ENCODE results near the gene POPDC2.

Gene POPDC2

DNA sequence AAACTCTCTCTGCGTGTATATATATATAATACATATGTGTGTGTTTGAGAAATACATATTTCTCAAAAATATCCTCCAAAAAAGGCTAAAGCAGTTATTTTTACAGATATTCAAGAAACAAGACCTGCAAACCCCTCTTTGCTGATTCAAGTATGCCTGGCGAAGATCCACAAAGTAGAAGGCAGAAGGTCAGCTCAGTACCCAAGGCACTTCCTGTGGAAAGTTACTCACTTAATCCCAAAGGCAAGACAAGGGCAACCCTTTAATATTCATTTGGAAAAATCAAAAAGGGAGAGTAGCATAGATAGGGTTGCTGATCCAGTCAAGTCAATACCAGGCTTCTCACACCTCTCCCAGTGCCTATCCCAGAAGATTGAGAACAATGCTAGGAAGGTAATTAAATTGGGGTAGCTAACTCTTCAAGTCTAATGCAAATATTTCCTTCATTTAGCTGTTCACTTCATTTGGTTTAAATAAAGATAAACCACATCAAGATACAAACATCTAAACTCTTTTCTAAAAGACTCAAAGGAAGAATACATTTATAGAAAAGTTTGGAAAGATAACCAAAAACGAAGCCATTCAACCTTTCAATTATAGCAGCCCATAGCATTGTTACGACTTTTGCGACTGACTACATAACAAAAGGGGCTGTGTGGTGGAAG, 9.6 kb upstream of the POPDC2 start:
- DNase-seq: no peak

DNA sequence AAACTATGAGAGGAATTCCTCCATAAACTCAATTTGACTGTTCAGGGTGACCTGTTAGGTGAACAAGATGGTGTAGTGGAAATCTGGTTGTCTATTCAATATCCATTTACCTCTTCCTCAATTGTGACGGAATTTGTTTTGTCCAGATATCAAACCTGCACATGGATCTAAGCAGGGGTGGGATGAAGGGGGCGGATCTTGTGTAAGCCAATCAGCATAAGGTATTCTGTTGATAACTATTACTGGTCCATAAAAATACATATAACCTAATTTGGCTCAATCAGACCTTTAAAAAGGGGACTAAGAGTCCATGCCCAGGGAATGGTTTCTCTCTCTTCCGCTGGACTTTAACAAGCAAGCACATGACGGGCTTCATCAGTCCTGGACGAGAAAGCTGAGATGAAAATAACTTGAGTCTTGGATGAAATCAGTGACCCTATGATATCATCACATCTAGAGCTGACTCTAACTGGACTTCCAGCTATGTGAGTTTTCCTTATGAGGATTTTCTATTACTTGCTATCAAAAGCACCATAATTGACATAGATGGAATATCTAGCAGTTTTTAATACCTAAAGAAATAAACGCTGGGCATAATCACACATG, 5.7 kb upstream of the POPDC2 start:
- no peak for DNase-seq

DNA sequence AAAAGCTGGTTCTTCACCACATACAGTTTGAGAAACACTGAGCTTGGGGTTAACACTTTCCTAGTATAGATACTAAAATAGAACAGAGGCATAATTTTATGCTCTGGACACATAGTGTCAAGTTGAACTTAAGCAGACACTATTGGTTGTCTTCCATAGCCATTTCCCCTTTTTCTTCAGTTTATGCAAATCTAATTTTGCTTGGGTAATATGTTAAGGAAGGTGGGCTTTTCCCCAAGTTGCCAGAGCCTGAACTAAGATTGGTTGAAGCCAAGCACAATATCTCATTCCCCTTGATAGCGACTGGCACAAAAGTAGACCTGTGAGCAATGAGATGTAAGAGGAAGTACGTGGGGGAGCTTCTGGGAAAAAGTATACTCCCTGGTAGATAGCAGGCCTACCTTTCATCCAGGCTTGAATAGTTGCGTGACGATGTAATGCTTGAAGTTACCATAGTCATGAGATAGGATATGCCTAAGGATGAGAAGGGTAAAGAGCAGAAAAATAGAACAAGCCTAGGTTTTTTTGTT, 4.5 kb upstream of the POPDC2 start:
- DNase-seq: no peak

DNA sequence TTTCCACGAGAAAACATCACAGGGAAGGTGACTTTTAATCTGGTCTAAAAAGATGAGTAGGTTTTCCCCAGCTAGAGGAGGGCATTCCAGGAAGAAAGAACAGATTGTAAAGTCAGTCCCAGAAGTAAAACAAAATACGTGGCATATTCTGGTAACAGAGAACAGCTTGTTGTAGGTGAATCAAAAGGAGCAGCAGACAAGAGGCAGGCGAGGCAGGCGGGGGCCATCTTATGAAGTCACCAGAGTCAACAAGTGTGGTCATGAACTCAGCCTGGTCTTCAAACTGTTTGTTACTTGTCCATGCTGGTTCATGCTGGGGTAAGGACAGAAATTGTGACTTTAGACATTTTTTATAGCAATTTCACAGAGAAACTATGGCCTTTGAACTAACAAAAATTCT, 4.0 kb upstream of the POPDC2 start:
- no peak for DNase-seq

DNA sequence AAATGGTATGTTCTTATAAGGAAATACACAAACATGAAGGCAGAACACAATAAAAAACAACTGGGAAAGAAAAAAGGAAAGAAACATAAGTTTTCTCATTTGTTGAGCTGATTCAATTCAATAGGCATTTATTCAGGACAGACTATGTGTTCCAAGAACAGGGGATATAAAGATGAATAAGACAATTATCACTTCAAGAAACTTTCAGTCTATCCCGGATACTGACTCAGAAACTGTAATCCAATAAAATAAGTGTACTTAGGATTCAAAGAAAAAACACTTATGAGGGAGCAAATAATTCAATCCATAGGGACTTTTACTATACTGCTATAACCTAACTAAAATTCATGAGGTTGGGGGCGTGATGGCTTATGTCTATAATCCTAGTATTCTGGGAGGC, 3.5 kb upstream of the POPDC2 start:
- no peak for DNase-seq

DNA sequence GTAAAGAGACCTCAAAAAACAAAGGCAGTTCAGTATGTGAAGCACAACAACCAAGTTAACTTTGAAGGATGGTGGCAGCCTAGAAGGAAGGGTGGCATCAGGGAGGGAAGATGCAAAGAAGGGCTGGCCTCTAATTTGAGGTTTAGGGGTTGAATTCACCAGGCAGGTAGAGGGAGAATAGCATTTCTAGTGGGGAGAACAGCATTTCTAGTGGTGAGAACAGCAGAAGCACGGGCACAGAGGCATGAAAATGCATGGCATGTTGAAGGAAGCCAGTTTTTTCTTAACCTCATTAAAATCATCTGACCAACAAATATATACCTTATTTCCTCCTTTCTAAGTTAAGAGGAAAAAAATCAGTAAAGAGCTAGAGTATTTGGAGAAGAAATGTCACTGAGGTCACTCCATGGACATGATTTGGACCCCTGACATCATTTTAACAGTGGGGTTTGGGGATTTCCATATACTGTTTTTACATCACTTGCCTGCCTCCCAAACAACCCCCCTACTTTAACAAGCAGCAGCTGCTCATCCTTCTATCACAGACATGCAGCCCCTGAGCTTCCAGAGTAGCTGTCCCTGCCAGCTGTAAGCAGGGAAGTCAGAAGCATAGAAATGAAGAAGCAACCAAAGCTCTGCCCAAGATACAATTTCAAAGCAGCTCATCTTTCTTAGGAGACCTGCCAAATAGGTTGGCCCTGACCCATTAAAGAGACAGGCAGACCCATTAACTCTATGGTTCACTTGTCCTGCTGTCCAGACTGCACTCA, 2.4 kb upstream of the POPDC2 start:
- no peak for DNase-seq

DNA sequence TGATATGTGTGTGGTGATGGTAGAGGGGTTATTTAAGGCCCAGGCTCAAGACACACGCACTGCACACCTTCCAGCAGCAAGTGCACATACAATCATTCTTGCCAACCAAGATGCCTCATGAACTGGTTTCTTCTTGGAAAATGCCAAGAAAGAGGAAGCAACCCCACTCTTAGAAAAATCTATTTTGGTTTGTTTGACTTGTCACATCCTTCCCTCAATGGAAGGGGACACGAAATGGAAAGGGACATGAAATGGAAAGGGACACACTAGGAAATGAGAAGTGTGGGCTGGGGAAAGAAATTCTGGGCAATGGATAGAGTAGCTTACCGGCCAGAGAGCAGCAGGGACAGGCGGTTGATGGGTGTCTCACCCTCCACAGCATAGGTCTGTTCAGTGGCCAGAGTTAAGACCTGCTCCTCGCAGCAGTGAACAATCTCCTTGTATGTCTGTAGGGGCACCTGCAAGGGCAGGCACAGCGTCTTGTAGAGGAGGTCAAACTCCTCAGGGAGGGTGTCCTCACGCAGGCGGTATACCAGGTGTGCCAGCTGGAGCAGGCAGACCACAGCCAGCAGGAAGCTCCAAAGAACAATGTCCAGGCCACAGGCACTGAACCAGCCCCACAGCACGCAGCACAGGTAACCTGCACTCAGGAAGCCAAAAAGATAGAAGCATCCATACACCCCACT, 640 bp downstream of the POPDC2 start:
- no peak for DNase-seq

DNA sequence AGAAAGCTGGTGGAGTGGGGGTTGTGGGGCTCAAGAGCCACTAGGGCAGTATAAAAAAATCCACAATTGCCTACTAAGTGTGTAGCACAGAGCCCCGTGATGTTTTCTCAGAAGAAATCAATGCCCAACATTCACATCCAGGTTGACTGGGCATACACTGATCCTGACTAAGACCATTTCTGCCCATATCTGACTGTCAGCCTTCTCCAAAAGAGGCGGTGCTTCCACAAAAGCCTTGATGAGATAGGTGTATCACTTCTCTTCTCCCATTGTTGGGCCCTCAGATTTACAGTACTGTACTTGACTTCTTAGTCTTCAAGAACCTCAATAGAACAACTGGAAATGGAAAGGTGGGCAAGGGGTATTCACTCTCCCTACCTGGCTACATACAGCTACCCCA, 1.4 kb downstream of the POPDC2 start:
- DNase-seq: no peak

DNA sequence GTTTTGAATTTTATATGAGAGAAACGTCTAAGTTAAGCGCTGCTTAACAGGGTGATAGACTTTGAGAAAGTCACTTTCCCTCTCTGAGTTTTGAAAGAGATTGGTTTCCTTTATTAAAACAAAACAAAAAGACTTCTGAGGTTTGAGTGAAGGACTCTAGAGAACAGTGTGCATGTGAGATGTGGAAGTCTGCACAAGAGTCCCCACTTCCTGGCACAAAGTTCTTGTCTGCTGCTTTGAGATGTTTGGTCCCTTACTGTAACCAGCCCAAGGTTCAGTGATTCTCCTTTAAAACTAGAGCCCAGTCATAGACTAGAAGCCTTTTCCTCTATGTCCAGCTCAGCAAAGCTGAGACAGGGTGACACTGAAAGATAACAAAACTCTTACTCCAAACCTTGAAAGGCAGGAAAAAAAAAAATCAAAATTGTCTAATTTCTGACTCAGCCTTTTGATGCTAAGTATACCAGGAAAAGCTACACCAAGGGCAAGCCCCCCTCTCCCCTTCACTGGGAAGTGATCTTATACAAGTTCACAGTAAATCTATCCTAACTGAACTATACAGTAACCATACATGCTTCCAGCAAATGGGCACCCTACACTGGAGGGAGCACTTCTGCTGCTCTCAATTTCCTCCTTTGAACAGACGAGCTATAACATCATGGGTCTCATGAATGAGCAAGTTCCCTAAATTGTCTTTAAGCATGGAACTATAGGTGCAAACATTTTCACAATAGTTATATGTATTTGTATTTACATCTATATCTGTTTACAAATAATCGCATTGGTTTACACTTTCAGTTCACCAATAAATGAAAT, 2.3 kb downstream of the POPDC2 start:
- no peak for DNase-seq

DNA sequence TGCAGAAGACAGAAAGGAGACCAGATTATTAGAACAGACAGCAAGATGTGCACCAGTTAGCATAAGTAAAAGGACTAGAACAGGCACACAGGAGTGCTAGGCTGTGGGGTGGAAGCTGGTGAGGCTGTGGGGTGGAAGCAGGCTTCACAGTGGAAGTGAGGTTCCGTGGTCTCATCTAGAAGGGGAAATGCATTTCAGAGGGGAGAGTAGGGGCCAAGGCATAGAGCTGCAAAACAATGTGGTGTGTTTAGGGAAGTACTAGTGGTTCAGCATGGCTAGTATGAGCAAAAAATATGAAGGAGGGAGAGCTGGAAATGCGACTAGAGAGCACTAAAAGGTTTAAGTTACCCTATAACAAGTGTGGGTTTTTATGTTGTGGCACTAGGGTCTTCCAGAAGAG, 6.5 kb downstream of the POPDC2 start:
- no peak for DNase-seq

DNA sequence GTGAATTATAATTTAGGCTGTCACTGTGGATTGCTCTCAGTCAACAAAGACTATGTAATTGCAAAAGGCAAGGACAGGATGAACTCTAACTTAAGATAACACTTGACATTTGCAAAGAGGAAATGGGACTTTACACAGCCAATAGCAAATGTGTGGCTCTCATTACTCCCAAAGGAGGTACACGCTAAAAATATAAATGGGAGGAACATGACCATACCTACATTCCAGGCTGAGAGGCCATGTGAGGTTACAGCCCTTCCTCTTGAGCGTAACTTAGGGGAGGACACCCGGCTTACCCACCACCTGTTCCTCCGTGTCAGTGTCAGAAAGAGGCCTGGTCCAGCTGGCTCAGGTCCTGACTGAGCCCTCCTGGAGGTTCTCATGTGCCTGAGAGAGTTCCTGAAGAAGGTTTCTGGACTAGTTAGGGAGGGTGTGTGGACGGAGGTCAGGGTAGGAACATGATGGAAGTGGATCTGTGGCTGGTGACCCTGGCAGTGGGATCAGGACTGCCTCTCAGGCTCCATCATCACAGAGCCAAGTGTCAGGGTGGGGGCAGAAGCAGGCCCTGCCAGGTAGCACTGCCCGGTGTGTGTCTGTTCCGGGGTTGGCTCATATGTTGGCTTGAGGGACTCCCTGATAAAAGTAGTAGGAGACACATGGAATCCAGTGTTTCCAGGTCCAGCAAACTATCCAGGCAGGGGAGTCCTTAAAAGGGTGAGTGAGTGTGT, 7.9 kb downstream of the POPDC2 start:
- no peak for DNase-seq

DNA sequence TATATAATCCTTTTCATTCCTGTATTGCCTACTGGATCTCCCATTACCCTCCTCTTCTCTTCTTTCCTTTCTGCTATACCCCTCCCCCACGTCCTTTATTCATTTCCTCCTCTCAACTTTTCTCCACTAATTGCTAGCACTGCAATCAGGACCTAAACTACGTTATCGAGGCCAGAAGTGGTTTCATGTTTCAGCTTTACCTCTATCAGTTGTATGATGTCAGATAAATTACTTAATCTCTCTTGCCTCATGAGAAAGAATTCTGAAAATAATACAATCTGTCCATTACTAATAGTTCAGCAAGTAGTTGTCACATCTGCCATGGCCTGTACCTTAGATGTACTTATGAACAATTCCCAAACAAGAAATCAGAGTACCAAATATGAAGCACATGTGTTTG, 10.6 kb downstream of the POPDC2 start:
- DNase-seq: no peak

DNA sequence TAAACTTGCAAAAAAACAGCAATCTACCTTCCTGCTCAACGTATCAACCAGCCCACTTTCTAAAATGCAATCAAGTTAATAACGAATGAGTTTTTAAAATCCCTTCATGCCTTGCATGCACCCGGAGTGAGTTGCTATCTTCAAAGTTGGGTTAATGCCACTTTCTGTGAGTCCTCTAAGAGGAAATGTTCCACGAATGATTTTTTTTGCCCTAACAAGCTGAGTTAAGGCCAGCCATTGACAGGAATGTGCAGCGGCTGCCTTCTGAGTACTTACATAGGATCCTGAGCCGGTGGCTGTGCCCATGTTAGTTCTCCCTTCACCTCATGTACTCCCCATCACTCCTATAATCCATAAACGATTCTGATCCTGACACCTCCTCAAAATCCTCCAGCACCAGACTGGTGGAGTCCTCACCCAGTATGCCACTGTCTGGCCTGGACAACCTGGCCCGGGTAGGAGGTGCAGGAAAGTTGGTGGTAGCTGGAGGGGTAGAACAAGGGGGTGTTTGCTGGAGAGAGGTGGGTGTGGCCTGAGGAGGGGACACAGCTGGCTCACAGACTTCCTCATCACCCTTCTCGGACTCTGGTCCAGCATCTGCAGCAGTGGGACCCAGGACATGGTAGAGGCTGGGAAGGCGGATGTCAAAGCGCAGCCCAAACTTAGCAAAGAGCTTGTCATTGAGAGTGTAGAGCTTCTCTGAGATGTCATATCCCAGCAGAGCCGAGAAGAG, 12.4 kb downstream of the POPDC2 start:
- DNase-seq: no peak

DNA sequence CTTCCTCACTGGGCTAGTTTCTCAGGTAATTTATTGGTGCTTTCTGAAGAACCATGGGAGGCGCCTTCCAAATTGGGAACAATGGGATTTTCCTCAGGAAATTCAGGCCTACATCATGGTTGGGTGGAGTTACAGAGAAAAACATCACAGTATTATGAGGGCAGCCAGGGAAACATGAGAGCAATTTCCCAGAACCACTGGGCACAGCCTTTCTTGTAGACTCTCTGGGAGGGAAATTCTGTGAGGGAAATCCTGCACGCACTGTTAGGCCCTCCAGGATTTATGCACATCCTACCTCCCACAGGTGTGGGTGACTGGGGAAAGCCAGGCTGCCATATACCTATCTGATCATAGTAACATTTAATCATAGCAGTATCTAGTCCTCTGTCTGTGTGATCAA, 13.2 kb downstream of the POPDC2 start:
- DNase-seq: no peak

DNA sequence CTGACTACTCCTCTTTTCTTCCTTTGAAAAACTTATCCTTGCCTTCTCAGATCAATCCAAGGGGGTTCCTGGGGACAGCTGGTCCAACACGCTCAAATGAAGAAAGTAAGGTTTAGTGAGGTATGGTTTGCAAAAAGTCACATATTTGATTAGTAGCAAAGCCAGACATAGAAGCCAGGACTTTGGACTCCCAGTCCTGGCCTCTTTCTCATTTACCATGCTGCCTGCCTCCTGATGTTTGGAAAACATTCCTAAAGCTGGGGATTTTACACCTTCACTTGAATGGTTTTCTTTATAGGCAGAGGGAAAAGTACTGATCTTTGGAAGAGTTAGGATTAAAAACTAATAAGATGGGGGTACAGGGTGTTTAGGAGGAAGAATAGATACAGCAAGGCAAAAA, 14.6 kb downstream of the POPDC2 start:
- DNase-seq: no peak

DNA sequence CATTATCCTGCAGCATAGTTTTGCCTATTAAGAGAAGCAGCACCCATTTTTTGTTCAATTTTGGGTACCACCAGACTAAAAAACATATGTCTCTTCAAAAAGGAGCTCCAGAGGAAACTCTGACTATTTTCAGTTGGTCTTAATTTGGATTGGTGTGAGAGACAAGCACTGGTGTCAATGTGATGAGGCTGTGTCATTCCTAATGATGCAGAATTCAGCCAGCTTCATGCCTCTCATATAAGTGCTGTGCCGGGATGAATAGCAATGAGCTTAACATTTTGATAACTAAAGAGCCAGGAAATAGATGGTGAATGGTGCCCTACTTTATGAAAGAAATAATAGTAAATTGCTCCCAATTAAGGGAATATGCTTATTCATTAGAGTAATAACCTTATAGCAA, 15.9 kb downstream of the POPDC2 start:
- DNase-seq: no peak

DNA sequence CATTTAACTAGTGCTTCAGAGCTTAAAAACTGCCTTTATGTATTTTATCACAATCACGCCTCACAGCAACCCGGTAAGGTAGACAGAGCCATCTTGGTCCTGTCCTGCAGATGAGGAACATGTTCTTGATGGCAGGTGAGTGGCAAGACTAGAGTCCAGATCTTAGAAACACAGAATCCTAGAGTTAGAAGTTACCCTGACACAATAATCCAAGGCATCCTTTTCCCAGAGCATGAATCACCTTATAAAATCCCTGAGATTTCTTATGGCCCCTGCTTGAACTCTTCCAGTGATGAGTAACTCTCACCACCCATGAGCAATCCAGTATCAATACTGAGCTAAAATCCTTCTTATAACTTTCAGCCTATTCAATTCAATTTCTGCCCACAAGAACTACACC, 16.9 kb downstream of the POPDC2 start:
- DNase-seq: no peak

DNA sequence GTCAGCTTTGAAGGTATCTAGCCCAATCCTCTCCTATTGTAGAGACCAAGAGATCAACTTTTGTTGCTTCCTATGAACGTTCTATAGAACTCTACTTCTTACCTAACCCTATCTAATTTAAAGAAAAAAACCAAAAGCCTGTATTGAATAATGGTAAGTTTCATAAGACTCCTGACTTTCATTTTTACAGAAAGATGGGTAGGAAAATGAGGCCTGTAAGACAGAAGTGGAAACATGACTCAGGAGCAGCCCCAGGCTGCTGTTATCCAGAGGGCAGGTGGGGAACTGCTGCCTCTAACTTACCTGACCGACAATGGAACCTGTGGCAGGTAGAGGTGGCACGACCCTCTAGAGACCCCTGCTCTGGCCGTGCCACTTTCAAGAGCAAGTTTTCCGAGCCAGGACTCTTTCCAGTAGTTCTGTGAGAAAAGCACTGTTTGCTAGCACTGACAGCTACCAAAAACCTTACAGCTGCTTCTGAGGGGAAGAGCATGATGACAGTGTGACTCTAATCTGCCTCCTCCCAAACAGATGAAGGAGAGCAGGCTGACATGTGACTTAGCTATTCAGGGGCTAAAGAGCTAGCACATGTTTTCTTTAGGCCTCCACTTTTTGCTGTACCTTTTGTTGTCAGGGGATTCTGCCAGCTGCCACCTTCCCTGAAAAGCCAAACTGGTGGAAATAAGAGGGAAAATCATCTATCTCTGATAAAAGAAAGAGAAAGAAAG, 17.5 kb downstream of the POPDC2 start:
- no peak for DNase-seq

DNA sequence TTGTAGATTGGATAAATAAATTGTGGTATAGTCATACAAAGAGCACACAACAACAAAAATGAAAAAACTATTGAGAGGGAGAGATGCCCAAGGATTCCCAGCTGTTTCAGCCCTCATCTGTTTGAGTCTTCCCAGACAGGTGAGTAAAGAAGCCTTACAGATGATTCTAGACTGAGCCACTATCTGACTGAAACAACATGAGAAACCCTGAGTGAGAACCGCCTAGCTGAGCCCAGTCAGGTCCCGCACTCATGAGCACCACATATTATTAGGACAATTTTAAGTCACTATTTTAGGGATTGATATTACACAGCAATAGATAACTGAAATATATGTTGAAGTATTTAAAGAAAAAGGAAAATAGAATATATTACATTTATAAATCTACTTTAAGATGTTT, 19.0 kb downstream of the POPDC2 start:
- DNase-seq: no peak

Measured in NK-92 treated with Interleukin-12 subunit alpha and Interleukin-12 subunit beta, amount 100 ng/mL, for 24 hours (cell line).